NCI-H82 treated with DMSO at 0.1 percent for 48 hours (cell line): Measurements from ENCODE around the gene IL17RB.

Experiments used
- DNase-seq: peaks from one replicate; lab custom pipeline; 2025; ENCODE audit not compliant: unreplicated experiment; lab: John Stamatoyannopoulos, UW

IL17RB gene

GRCh38 chr3:53860196-53860595 lies 13.8 kb downstream of the IL17RB start:
- DNase-seq, result no peak

- no peak for DNase-seq
Measured at GRCh38 chr3:53862241-53862640, 15.9 kb downstream of the IL17RB start.

DNA sequence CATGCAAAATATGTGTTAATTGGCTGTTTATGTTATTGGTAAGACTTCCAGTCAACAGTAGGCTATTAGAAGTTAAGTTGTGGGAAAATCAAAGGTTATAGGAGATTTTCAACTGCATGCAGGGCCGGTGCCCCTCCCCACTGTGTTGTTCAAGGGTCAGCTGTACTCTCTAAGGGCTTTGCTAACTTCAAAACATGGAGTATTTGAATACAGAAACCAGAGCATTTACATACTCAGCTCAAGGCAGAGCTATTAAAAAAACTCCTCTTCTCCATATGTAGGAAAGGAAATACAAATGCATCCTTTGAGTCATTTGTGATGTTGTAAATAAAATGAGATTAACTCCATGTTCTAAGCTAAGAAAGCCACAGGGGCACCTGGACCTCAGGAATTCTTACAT lies 16.8 kb downstream of the IL17RB start:
- no peak for DNase-seq

GRCh38 chr3:53865732-53866499 lies 19.5 kb downstream of the IL17RB start:
- no peak for DNase-seq

DNA sequence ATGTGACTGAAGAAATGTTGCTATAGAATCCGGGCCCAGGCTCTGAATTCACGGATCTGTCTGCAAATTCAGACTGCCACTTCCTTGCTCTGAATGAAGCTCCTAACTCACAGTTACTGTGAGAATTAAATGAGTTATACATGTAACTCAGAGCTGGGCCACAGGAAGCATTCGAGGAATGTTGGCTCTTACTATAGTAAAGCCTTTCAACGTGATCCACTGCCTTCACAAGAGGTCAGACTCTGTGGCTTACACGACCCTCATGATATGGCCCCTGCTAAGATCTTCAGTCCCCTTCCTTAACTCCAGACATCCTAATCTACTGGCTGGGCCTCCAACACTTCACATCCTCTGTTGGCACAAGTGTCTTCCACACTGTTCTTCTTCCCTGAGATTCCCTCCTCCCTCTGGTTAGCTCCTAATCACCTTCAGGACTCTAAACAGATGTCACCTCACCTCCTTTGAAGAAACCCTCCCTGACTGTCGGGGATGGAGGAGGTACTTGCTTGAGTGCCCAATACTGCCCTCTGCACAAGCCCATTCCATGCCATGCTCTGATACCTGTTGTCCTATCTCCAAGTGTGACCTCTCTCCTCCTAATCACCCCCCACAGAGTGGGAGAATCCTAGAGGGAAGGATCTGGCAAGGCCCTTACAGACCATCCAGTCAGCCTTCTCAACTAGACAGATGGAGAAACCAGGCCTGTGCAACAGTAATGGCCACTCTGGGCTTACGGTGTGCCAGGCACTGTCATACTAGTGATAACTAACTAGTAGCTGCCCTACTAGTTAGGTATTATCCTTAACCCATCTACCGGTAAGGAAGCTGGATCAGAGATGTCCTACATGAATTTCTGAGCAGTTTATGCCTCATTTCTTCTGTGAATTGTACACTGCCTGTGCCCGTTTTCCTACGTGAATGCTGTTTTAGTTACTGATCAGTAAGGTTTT lies 34.3 kb downstream of the IL17RB start:
- no peak for DNase-seq

- peak; percentile 58 for DNase-seq
Measured at GRCh38 chr3:53881691-53882593, 35.6 kb downstream of the IL17RB start, which contains the start of gene ACTR8. Gene ACTR8 (minus strand): TSS chr3:53882152. CDS start chr3:53882101, 51 bp downstream.

DNA sequence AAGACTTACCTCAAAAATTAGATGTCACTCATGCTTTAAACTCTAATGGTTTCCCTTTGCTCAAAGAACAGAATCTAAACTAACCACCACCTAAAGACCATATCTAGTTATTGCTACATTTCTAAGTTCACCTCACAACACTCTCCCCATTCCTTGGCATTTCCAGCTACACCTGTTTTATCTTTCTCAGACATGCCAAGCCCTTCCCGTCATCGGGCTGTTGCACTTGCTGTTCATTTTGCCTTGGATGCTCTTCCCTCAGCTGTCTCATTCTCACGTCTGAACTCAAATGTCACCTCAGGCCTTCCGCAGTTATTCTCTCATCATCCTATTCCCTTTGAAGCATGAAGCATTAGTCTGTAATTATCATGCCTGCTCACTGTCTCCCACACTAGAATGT lies 36.6 kb downstream of the IL17RB start:
- no peak for DNase-seq

DNA sequence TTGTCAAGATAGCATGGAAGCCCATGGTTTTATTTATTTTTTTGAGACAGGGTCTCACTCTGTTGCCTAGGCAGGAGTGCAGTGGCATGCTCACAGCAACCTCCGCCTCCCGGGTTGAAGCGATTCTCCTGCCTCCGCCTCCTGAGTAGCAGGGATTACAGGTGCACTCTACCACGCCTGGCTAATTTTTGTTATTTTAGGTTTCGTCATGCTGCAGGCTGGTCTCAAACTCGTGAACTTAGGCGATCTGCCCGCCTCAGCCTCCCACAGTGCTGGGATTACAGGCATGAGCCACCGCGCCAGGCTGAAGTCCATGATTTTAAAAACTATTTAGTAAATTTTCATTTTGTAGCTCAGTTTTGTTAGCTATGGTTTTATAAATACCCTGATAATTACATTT lies 38.3 kb downstream of the IL17RB start:
- no peak for DNase-seq

DNA sequence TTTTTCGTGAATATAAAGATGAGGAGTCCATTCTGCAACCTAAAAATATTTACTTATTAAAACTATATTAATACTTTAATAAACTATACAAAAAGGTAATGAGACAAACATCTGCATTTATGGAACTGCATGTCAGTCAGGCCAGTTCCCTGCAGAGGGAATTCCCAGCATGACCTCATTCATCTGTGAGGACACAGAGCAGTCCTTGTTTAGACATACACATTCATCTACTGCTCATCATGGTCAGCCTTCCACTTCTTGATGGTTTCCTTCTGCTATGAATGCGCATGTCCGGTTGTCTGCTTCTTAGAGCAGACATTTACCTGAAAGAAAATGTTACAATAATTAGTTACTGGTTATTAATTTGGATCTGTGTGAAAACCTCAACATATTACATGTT lies 38.9 kb downstream of the IL17RB start:
- no peak for DNase-seq

DNA sequence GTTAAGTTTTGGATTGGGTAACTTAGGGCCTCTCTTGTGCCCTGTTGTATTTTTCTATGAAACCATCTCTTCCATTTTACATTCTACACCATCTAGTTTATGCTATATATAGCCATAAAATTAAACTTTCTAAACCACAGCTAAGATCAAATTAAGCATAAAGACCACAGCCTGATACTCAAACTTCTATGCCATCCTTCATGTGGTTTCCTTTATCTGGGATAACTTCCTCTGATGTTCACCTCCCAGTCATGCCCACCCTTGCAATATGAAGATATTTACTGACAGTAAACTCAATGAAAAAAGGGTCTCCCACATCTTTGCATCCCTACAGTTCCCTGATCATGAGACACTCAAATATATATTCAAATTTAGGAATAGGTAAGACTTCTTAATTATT lies 41.1 kb downstream of the IL17RB start:
- no peak for DNase-seq

GRCh38 chr3:53888232-53888631 lies 41.9 kb downstream of the IL17RB start:
- DNase-seq, result no peak

- no peak for DNase-seq
Measured at GRCh38 chr3:53890726-53891475, 44.5 kb downstream of the IL17RB start.

DNA sequence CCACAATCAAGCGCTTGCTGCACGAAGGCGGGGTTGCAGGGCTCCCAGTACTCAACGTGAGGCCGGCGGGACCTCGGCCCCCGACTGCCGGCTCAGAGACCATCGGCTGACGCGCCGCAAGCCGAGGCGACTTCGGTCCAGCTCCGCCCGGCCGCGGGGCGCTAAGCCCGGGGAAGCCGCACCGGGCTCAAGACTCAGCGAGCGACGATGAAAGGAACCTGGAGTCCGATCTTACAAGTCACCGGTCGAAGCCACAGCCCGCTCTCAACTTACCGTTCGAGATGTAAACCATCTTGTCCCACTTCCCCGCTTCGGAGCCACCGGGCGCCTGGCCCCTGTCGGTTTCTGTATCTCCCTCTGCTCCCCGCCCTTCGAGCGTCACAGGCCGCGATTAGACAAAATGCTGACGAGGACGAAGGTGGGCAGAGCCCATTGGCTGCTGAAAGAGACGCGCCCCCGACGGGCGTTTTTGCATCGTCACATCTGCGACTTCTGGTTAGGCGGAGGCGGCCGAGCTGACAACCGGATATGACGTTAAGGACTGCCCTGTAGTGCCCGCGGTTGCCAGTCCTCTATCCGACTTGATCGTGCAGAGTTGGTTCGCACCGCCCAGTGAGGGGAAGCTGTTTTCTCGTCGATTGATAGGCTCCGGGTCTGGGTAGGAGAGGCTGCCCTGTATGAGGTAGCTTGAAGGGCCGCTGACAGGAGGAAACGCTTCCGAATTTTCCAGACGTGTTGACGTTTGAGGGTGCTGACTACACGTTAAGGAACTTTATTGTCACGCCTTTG lies 45.3 kb downstream of the IL17RB start, which contains the start of gene SELENOK:
SELENOK (minus strand) TSS at position 363 of the 789 bp plus-strand sequence.
- peak; percentile 94 for DNase-seq

DNA sequence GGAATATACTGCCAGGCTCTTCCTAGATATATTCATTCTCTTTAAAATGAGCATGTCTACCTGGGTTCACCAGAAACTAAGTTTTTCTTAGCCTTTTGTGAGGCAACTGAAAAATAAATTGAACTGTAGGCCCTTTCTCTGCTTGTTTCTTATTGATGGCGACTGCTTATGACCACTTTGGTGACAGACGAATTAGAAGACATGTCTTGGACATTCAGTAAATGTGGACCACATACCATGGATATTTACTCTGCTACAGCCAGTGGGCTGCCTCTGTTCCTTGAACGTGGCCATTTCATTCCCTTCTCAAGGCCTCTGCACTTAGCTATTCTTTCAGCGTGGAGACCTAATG lies 45.9 kb downstream of the IL17RB start:
- no peak for DNase-seq

DNA sequence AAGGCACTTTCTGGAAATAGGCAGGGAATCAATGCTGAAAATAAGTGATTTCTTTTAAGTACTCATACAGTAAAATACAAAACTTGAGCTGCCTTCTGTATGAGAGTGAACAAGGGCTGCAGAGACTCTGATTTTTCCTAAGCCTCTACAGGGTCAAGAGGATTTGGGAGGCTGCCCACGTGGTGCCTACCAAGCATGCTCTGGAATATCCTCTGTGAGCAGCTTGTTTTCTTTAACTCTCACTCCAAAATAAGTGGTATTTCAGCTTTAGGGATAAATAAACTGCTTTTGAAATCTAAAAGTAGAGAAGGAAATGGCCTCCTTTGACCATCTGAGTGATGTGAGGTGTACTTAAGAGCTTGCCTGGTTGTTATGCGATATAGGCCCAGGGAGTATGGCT lies 53.4 kb downstream of the IL17RB start:
- no peak for DNase-seq

DNA sequence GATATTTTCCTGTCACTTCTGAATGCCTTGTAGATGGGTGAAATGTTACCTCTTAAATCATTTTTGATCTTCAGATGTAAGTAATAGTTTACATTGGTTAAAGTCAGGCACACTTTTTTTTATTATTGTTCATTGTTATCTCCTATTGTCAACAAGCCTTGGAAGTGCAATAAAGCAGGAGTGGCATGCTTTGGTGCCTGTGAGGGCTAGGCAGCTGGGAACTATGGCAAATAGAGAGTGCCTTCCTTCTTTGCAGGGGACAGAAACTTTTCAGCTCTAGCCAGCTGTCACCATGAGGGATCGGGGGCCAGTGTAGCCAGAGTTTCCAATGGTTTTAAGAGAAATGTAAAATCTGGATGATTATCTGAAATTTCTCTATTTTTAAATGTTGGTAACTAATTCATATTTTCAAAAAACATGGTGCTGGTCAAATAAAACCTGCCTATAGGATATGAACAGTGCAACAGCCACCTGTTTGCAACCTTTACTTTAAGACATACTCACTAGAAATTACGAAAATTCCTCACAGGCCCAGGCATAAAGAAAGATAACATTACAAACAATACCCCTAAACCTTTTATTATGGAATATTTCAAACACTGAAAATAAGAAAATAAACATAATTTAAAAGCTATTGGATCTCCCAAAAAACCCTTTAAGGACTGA lies 54.4 kb downstream of the IL17RB start:
- no peak for DNase-seq

DNA sequence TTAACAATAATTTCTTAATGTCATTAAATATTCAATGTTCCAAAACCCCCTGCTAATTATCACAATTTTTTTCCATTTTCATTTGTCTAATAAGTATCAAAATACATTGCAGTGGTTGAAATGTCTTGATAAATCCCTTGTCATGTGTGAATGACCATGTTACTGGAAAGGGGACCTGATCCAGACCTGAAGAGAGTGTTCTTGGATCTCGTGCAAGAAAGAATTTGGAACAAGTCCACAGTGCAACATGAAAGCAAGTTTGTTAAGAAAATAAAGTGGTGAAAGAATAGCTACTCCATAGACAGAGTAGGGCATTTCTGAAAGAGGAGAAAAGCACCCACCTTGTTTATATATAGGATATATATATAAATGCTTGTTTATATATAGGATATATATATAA lies 55.7 kb downstream of the IL17RB start:
- no peak for DNase-seq

DNA sequence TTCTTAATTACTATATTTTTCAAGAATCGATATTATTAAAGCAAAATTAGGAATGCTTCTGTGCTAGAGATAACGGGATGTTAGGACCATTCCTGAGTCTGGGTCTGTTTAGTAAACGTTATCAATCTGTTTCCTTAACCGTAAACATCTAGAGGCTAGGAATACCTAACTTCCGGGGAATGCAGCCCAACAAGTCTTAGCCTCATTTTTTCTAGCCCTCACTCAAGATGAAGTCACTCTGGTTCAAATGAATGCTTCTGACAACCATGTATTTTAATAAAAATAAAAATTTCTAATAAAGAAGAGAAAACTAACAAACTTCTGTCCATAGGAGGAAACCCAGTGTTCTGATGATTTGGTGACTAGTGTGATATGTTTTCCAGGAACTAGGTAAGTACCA lies 56.3 kb downstream of the IL17RB start:
- DNase-seq, result no peak

DNA sequence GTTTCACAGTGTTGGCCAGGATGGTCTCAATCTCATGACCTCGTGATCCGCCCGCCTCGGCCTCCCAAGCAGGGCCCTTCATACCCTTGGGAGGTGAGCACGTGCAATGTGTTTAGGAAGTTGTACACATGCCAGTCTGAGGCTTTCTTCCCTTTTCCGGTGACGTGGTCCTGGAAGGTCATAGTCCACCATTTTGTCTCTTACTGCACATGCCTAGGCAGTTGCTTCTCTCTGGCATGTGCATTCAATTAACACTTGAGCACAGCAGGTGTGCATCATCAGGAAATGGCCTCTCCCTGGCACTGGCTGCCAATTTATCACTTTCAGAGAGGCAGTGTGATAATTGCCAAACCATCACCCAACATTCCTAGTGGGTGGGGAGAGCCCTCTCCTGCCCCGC lies 67.0 kb downstream of the IL17RB start:
- DNase-seq, result no peak
